SJCRH30 (cell line): ENCODE data around the gene FEZ2. TPM values are rescaled to one million over a fixed set of nuclear protein-coding genes. Genes with fewer than 3 reads are reported as not detected.

ENCODE experiments used
- DNase-seq, 2 experiments: peaks; one replicate each; pipeline ENCODE4 v3.0.0-alpha.2; 2015 to 2020
- H3K27ac ChIP-seq: fragments of 250-450 bp; sonication (Bioruptor Pico); 2 replicates; pipeline ENCODE4 v1.5.1; 2020; ENCODE audit warnings: mild to moderate bottlenecking, moderate library complexity
- H3K27me3 ChIP-seq: fragments of 250-450 bp; sonication (Bioruptor Pico); 2 replicates; pipeline ENCODE4 v1.5.1; 2020; ENCODE audit warnings: mild to moderate bottlenecking, moderate library complexity
- H3K36me3 ChIP-seq: fragments of 250-450 bp; sonication (Bioruptor Pico); 2 replicates; pipeline ENCODE4 v1.5.1; 2020; ENCODE audit warnings: mild to moderate bottlenecking, moderate library complexity
- H3K4me1 ChIP-seq: fragments of 250-450 bp; sonication (Bioruptor Pico); 2 replicates; pipeline ENCODE4 v1.5.1; 2020; ENCODE audit warnings: mild to moderate bottlenecking, moderate library complexity
- H3K4me3 ChIP-seq: fragments of 250-450 bp; sonication (Bioruptor Pico); 2 replicates; pipeline ENCODE4 v1.5.1; 2020; ENCODE audit warnings: mild to moderate bottlenecking, moderate library complexity
- H3K9me3 ChIP-seq: fragments of 250-450 bp; sonication (Bioruptor Pico); replicated peaks from 2 replicates; pipeline ENCODE4 v1.5.1; 2020; ENCODE audit warnings: mild to moderate bottlenecking, moderate library complexity
- total RNA-seq: library from RNA; depleted of rRNA; stranded (reverse); fragments of >200 nt; shearing (Covaris generic); gene quantifications from 2 replicates; pipeline ENCODE4 v1.2.3, GENCODE V29; 2014

The FEZ2 gene
- total RNA-seq, 1 experiment from 2014 or later = 35.6 TPM

- no peaks in the 10 kb centered on the region for H3K36me3 ChIP-seq
- DNase-seq = no peak
- no peaks in the 10 kb centered on the region for H3K27me3 ChIP-seq
- H3K9me3 ChIP-seq = no peaks in the 10 kb centered on the region
- no peak overlapping the region for H3K4me3 ChIP-seq
- H3K27ac ChIP-seq = no peak overlapping the region
- no peaks in the 10 kb centered on the region for H3K4me1 ChIP-seq
Observed at GRCh38 chr2:36539631-36540030, 58.3 kb downstream of the FEZ2 start.

DNA sequence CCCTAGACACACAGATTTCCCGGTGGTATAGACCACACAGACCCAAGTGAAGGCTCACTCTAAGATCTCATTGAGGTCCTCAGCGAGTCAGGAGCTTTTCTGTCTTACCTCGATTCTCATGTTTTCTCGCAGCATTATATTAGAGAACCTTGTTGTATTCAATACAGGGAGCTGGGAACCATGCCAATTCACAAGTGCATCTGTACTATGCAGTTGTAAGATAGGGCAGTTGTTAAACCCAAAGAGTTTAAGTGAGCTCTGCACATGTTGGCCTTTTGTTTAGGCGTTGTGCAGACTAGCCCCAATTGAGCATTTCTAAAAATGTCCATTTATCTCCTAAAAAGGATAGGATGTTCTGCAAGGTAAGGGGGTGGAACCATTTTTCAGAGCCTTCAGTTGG, 59.6 kb downstream of the FEZ2 start:
- Histone ChIP-seq H3K27ac (no peak overlapping the region), H3K4me1 (no peaks in the 10 kb centered on the region), H3K36me3 (no peaks in the 10 kb centered on the region), H3K4me3 (no peak overlapping the region), H3K27me3 (no peaks in the 10 kb centered on the region), H3K9me3 (no peaks in the 10 kb centered on the region)
- peak; percentile 13 to 52 for DNase-seq

GRCh38 chr2:36536776-36537175, 61.2 kb downstream of the FEZ2 start:
- no peaks in the 10 kb centered on the region for H3K9me3 ChIP-seq
- H3K27ac ChIP-seq = no peak overlapping the region
- H3K4me3 ChIP-seq = no peak overlapping the region
- H3K36me3 ChIP-seq = no peaks in the 10 kb centered on the region
- no peaks in the 10 kb centered on the region for H3K4me1 ChIP-seq
- no peak for DNase-seq
- H3K27me3 ChIP-seq = no peaks in the 10 kb centered on the region

DNA sequence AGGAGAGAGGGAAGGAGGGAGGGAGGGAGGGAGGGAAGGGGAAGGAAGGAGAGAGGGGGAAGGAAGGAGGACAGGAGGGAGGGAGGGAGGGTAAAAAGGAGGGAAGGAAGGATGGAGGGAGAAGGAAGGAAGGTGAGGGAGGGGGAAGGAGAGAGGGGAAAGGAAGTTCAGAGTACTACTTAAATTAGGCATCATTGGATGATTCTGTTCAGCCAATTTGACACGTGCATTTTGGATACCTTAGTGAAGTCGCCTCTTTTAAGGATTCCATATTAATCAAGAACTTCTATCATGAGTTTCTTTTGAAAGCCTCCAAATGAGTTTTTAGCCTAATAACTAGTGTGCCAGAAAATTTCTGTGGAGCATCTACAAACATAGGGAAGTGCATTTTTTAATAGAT, 62.9 kb downstream of the FEZ2 start:
- no peaks in the 10 kb centered on the region for H3K9me3 ChIP-seq

DNA sequence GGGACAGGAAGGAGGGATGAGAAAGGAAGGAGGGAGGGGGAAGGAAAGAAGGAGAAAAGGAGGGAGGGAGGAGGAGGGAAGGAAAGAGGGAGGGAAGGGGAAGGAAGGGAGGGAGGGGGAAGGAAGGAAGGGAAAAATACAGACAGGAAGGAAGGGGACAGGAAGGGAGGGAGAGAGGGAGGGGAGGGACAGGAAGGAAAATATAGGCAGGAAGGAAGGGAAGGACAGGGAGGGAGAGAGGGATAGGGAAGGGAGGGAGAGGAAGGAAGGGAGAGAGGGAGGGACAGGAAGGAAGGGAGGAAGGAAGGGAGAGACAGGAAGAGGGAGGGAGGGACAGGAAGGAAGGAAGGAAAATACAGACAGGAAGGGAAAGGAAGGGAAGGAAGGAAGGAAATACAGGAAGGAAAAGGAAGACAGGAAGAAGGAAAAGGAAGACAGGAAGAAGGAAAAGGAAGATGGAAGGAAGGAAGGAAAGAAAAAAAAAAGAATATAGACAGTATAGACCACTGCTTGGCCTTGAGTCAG, 63.6 kb downstream of the FEZ2 start:
- H3K36me3 ChIP-seq = no peaks in the 10 kb centered on the region
- H3K27me3 ChIP-seq = no peaks in the 10 kb centered on the region
- no peak overlapping the region for H3K27ac ChIP-seq
- no peak for DNase-seq
- H3K4me1 ChIP-seq = peaks cover 13% of the 10 kb centered on the region
- H3K4me3 ChIP-seq = no peak overlapping the region
- no peaks in the 10 kb centered on the region for H3K9me3 ChIP-seq

More for the DNA sequence above, 62.9 kb downstream of the FEZ2 start:
- no peak overlapping the region for H3K4me3 ChIP-seq
- H3K36me3 ChIP-seq = no peaks in the 10 kb centered on the region
- DNase-seq = no peak
- H3K27me3 ChIP-seq = no peaks in the 10 kb centered on the region
- H3K27ac ChIP-seq = no peak overlapping the region
- H3K4me1 ChIP-seq = peaks cover 9% of the 10 kb centered on the region

GRCh38 chr2:36530983-36531354, 67.0 kb downstream of the FEZ2 start:
- no peak for DNase-seq
- peak overlapping the region; percentile 59 for H3K27ac ChIP-seq
- no peaks in the 10 kb centered on the region for H3K9me3 ChIP-seq
- H3K4me3 ChIP-seq = no peak overlapping the region
- no peaks in the 10 kb centered on the region for H3K36me3 ChIP-seq
- H3K4me1 ChIP-seq = peaks cover 13% of the 10 kb centered on the region
- no peaks in the 10 kb centered on the region for H3K27me3 ChIP-seq

DNA sequence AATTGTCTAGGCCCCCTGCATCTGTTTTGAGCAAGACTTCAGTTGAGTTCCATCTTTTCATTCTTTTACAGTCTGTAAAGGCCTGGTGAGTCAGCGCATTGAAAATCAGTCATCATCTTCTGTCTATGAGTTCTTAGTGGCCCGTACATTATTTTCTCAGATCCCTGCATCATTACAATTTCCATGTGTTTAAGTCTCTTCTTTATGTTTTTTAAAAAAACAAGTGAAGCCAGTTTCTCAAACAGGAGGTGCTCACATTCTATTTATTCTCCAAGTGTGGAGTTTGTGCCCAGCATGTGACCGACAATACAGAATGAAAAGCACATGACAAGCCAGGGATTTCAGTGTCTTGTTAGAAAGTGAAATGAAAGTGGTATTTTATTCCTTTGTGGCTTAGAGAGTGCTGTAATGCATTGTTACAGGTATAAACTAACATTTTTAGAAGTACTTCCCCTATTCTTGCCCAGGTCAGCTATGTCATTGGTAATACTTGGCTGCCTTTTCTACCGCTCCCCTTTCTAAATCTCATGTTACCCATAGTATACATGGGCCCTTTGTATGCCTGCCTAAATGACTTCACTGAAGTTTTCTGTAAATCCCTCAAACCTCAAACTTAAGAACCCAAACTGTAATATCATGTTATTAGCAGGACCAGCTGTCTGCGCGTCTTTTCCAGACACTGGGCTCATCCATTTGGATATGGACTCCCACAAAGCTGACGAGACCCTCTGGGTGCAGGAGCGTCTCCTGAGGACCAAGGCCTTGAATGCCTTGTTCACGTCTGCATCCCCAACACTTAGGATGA, 67.6 kb downstream of the FEZ2 start:
- peak; percentile 55 to 83 for DNase-seq
- H3K27ac ChIP-seq = peak overlapping the region; percentile 59

GRCh38 chr2:36528766-36529392, 69.1 kb downstream of the FEZ2 start:
- no peaks in the 10 kb centered on the region for H3K27me3 ChIP-seq
- H3K4me1 ChIP-seq = peaks cover 13% of the 10 kb centered on the region
- no peak overlapping the region for H3K27ac ChIP-seq
- H3K36me3 ChIP-seq = no peaks in the 10 kb centered on the region
- DNase-seq = no peak
- no peak overlapping the region for H3K4me3 ChIP-seq
- H3K9me3 ChIP-seq = no peaks in the 10 kb centered on the region

More for the DNA sequence above, 67.6 kb downstream of the FEZ2 start:
- H3K4me1 ChIP-seq = peaks cover 13% of the 10 kb centered on the region
- H3K9me3 ChIP-seq = no peaks in the 10 kb centered on the region
- H3K36me3 ChIP-seq = no peaks in the 10 kb centered on the region
- H3K27me3 ChIP-seq = no peaks in the 10 kb centered on the region
- no peak overlapping the region for H3K4me3 ChIP-seq

- no peak overlapping the region for H3K27ac ChIP-seq
- 0 out of 2 replicates have a peak, but pooled peaks cover 2% of the 10 kb centered on the region for H3K36me3 ChIP-seq
- DNase-seq = no peak
Observed at GRCh38 chr2:36528274-36528673, 69.7 kb downstream of the FEZ2 start.

GRCh38 chr2:36526226-36526625, 71.7 kb downstream of the FEZ2 start:
- Histone ChIP-seq H3K4me1 (peaks cover 13% of the 10 kb centered on the region), H3K9me3 (no peaks in the 10 kb centered on the region), H3K27ac (no peak overlapping the region), H3K27me3 (no peaks in the 10 kb centered on the region), H3K4me3 (no peak overlapping the region), H3K36me3 (0 out of 2 replicates have a peak, but pooled peaks cover 6% of the 10 kb centered on the region)
- no peak for DNase-seq

More at GRCh38 chr2:36528274-36528673, 69.7 kb downstream of the FEZ2 start:
- Histone ChIP-seq H3K9me3 (no peaks in the 10 kb centered on the region), H3K4me3 (no peak overlapping the region), H3K27me3 (no peaks in the 10 kb centered on the region), H3K4me1 (peaks cover 13% of the 10 kb centered on the region)

GRCh38 chr2:36525245-36525644, 72.7 kb downstream of the FEZ2 start:
- no peak overlapping the region for H3K27ac ChIP-seq
- no peaks in the 10 kb centered on the region for H3K27me3 ChIP-seq
- no peak overlapping the region for H3K4me3 ChIP-seq
- H3K9me3 ChIP-seq = no peaks in the 10 kb centered on the region
- DNase-seq = no peak
- H3K36me3 ChIP-seq = 0 out of 2 replicates have a peak, but pooled peaks cover 6% of the 10 kb centered on the region
- peaks cover 6% of the 10 kb centered on the region; the same call in 1 of the 2 replicates for H3K4me1 ChIP-seq

- Histone ChIP-seq H3K4me3 (no peak overlapping the region), H3K27ac (no peak overlapping the region), H3K36me3 (0 out of 2 replicates have a peak, but pooled peaks cover 6% of the 10 kb centered on the region), H3K27me3 (no peaks in the 10 kb centered on the region), H3K9me3 (no peaks in the 10 kb centered on the region), H3K4me1 (no peaks in the 10 kb centered on the region)
- DNase-seq = no peak
Observed at GRCh38 chr2:36523153-36523552, 74.8 kb downstream of the FEZ2 start.

- Histone ChIP-seq H3K4me1 (no peaks in the 10 kb centered on the region), H3K27ac (no peak overlapping the region)
- no peak for DNase-seq
Observed at GRCh38 chr2:36520431-36520830, 77.5 kb downstream of the FEZ2 start.

GRCh38 chr2:36516136-36516870, 81.7 kb downstream of the FEZ2 start:
- no peak overlapping the region for H3K27ac ChIP-seq
- no peaks in the 10 kb centered on the region for H3K27me3 ChIP-seq
- H3K36me3 ChIP-seq = peaks cover 16% of the 10 kb centered on the region; the same call in 1 of the 2 replicates
- no peaks in the 10 kb centered on the region for H3K9me3 ChIP-seq
- no peak for DNase-seq
- no peaks in the 10 kb centered on the region for H3K4me1 ChIP-seq
- no peak overlapping the region for H3K4me3 ChIP-seq

More at GRCh38 chr2:36520431-36520830, 77.5 kb downstream of the FEZ2 start:
- H3K36me3 ChIP-seq = peaks cover 18% of the 10 kb centered on the region; the same call in 1 of the 2 replicates
- no peak overlapping the region for H3K4me3 ChIP-seq
- no peaks in the 10 kb centered on the region for H3K9me3 ChIP-seq
- H3K27me3 ChIP-seq = no peaks in the 10 kb centered on the region
